GM19438 (cell line): ENCODE measurements around the gene ZNF519.

ENCODE experiments used
- ATAC-seq: cut with Tn5 transposase; IDR thresholded peaks from one replicate; pipeline ENCODE4 v1.9.1; 2021; ENCODE audit warnings: low read depth; ENCODE audit not compliant: unreplicated experiment

The ZNF519 gene

GRCh38 chr18:14100503-14101286, 31.5 kb downstream of the ZNF519 start:
- ATAC-seq: no peak

DNA sequence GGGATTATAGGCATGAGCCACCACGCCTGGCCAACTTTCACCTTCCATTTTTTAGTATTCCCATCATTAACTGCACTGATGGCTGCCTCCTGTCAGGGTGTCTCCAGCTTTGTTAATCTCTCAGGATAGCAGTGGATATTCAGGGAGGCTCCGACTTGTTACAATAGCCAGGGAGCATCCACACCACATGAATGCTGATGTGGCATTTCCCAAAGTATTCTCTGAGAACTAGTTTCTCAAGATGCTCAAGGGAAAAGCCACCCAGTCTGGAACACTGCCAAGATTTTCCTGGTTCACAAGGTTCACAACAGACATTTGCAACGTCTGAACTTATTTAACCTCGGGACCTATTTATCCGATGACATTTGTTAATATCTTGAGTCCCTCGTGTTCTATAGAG, 33.8 kb downstream of the ZNF519 start:
- ATAC-seq: no peak

DNA sequence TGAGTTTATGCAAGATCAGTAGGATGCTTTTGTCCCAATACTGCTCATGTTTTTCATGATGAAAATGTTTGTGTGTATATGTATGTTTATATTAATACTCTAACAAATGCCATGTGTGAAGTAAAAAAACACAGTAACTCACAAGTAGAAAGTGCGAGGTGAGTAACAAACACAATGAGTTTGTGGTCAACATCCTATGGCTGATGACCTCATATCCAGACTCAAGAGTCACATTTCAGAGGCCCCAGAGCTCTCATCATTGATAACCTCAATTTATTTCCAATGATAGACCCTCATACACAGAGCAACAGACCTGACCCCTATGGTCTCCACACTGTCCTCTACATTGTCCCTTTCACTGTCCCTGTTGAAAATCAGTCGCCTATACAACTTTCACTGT, 34.5 kb downstream of the ZNF519 start:
- no peak for ATAC-seq

- ATAC-seq: no peak
Observed at GRCh38 chr18:14093307-14093915, 38.8 kb downstream of the ZNF519 start.

DNA sequence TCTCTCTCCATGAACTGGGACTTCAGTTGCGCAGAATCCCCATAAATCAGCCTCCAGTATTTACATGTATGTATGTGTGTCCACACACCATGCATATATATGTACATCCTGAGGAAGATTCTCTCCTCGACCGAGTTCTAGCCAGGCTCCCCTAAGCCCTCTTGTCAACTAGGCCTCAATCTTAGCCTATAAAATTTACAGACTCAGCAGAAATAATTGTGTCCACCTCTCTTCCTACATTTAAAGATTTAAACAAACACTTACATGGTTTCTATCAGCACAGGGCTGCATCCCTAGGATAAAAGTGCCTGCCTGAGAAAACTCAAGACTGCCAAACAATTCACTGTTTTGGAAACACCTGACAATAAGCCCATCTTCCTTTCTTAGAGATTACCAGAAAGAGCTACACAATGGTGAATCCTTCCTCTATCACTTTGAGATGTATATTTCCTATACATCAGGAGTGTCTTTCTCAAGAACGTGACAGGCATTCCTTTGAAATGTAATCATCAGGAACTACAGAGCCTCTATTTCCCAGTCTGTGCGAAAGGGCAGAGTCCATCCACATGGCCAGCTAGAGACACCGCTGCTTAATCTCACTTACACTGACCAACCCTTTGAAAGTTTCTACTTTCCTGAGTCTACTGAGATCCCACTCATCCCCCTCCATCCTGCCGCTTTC, 39.5 kb downstream of the ZNF519 start:
- no peak for ATAC-seq

GRCh38 chr18:14089781-14090180, 42.5 kb downstream of the ZNF519 start:
- no peak for ATAC-seq

- no peak for ATAC-seq
Observed at GRCh38 chr18:14089191-14089590, 43.0 kb downstream of the ZNF519 start.

GRCh38 chr18:14086458-14087231, 45.6 kb downstream of the ZNF519 start:
- ATAC-seq: no peak

DNA sequence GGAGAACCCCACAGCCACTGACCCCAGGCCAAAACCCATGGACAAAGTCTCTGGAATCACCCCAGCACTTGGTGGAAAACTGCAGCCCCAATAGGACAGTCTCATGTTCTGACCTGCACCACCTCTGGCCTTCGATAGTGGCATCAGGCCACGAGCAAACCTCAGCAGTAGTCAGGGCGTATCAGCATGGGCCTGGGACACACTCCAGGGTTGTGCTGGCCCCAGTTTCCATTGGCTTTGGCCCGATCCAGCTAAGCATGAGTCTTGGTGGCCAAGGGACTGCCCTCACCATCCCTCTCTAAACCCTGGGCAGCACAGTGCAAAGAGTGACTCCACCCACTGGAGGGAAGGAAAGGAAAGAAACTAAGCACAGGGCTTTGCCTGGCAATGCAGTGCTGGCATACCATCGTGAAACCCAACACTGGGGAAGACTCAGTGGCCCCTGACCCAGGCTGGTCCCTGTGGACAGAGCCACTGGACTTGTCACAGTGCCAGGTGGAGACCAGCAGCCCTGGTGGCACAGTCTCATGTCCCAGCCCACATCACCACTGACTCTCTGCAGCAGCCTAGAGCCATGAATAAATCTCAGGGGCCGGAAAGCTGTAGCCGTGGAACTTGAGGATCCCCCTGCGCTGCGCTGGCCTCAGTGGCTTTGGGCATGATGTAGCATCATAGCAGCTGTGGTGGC, 46.3 kb downstream of the ZNF519 start:
- no peak for ATAC-seq

DNA sequence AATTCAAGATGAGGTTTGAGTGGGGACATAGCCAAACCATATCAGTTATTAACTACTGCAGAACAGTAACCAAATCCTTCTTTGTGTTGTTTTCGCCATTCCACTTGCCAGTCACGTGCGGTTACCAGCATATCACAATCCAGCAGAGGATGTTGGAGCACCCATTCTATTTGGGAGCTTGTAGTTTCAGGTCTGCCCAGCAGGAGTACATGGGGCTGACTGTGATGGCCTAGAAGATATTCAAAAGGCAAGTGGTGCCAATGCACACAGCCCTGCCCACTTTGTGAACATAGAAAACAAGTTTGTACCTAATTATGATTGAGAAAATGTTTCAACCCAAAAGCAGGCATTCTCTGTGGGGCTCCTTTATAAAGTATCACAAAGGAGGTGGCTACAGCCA, 57.0 kb downstream of the ZNF519 start:
- no peak for ATAC-seq

- ATAC-seq: no peak
Observed at GRCh38 chr18:14074187-14074586, 58.0 kb downstream of the ZNF519 start.

DNA sequence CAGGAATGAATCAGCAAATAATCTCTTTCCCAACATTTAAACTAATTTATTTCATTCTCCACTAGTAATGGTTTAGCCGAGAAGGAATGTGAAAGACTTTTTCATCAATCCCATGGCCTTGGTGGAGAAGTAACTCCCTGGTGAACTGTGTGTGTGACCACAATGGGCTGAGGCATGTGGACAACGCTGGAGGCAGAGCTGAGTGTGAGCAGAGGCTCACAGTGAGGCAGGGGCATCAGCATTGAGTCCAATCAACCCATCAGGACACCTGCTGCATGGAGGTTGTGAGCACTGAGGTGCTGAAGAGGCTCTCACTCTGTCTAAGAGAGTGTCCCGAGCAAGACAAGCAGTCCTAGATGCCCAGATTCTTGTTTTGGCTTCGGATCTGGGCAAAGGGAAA, 78.6 kb downstream of the ZNF519 start:
- ATAC-seq: no peak
